Activated CD4-positive, alpha-beta T cell treated with anti-CD3 and anti-CD28 coated beads for 48 hours (primary cell): ENCODE measurements around the gene AHSP.
A peak's percentile ranks its signal among the peaks of the same experiment; 100 is the strongest.
"Not testable (repeated sequence)": the region's sequence is repeated elsewhere in the genome, so short reads cannot be mapped to it uniquely, and the experiment has no call there.

ENCODE experiments used
- DNase-seq: peaks from one replicate; pipeline ENCODE4 v3.0.0-alpha.2; 2020

The AHSP gene

GRCh38 chr16:31501226-31501965 is 26.3 kb upstream of the AHSP start:
- no peak for DNase-seq

- DNase-seq: no peak
Measured at GRCh38 chr16:31501966-31502348, 25.7 kb upstream of the AHSP start.

GRCh38 chr16:31502981-31503380 is 24.7 kb upstream of the AHSP start:
- DNase-seq: no peak

- DNase-seq: not testable (repeated sequence)
Measured at GRCh38 chr16:31503555-31503954, 24.1 kb upstream of the AHSP start.

- no peak for DNase-seq
Measured at GRCh38 chr16:31504159-31504558, 23.5 kb upstream of the AHSP start.

GRCh38 chr16:31505483-31505882 is 22.2 kb upstream of the AHSP start:
- DNase-seq: peak; percentile 37

GRCh38 chr16:31507617-31507928 is 20.1 kb upstream of the AHSP start:
- DNase-seq: no peak

- peak; percentile 91 for DNase-seq
Measured at GRCh38 chr16:31507929-31508705, 19.6 kb upstream of the AHSP start, which contains the start of gene RUSF1. Gene RUSF1, minus strand, starts transcription at chr16:31508391. Its CDS starts 18 bp downstream, at chr16:31508373.

GRCh38 chr16:31508706-31509195 is 18.9 kb upstream of the AHSP start:
- no peak for DNase-seq

- no peak for DNase-seq
Measured at GRCh38 chr16:31513126-31513525, 14.6 kb upstream of the AHSP start.

GRCh38 chr16:31513884-31514283 is 13.8 kb upstream of the AHSP start:
- no peak for DNase-seq

- no peak for DNase-seq
Measured at GRCh38 chr16:31517800-31518402, 9.8 kb upstream of the AHSP start.

- DNase-seq: no peak
Measured at GRCh38 chr16:31519759-31520431, 7.8 kb upstream of the AHSP start.

GRCh38 chr16:31521368-31521767 is 6.3 kb upstream of the AHSP start:
- DNase-seq: no peak

- DNase-seq: no peak
Measured at GRCh38 chr16:31522071-31522470, 5.6 kb upstream of the AHSP start.

GRCh38 chr16:31523768-31524167 is 3.9 kb upstream of the AHSP start:
- DNase-seq: not testable (repeated sequence)

- DNase-seq: no peak
Measured at GRCh38 chr16:31525113-31525512, 2.6 kb upstream of the AHSP start.

- DNase-seq: no peak
Measured at GRCh38 chr16:31528523-31529107, 915 bp downstream of the AHSP start.

- no peak for DNase-seq
Measured at GRCh38 chr16:31529108-31529936, 1.6 kb downstream of the AHSP start.

GRCh38 chr16:31529937-31530312 is 2.2 kb downstream of the AHSP start:
- no peak for DNase-seq

GRCh38 chr16:31530405-31530804 is 2.7 kb downstream of the AHSP start:
- no peak for DNase-seq

GRCh38 chr16:31531096-31531495 is 3.4 kb downstream of the AHSP start:
- DNase-seq: no peak
